Fibroblast of skin of scalp (primary cell): ENCODE measurements around the gene GPC3. TPM values are rescaled to one million over a fixed set of nuclear protein-coding genes. Genes with fewer than 3 reads are reported as not detected.
"Not testable (repeated sequence)": the region's sequence is repeated elsewhere in the genome, so short reads cannot be mapped to it uniquely, and the experiment has no call there.

Experiments
- DNase-seq: peaks from one replicate; pipeline ENCODE4 v3.0.0-alpha.2; 2013
- polyA plus RNA-seq, 2 experiments: library from polyadenylated mRNA; unstranded; fragments of 120-200 nt; gene quantifications; one replicate each; pipeline ENCODE4 v1.2.1, GENCODE V29; 2013; ENCODE audit not compliant: insufficient read length in 2 of 2

Gene GPC3
- 2.0 TPM for polyA plus RNA-seq (2013, experiment 1 of 2; ENCODE audit: insufficient read length)
- 15.0 TPM for polyA plus RNA-seq (2013, experiment 2 of 2; ENCODE audit: insufficient read length)

GRCh38 chrX:133985164-133985966 is at the start of gene GPC3:
Gene GPC3 (minus strand): TSS chrX:133985594.
- DNase-seq, result peak; percentile 54

GRCh38 chrX:134032441-134032840 is 47.0 kb upstream of the GPC3 start:
- no peak for DNase-seq

GRCh38 chrX:134026565-134027311 is 41.3 kb upstream of the GPC3 start:
- DNase-seq, result peak; percentile 45

GRCh38 chrX:134025986-134026545 is 40.7 kb upstream of the GPC3 start:
- DNase-seq, result no peak

- DNase-seq, result no peak
Observed at GRCh38 chrX:134024686-134025377, 39.4 kb upstream of the GPC3 start.

- DNase-seq, result no peak
Observed at GRCh38 chrX:134023851-134024281, 38.5 kb upstream of the GPC3 start.

- DNase-seq, result no peak
Observed at GRCh38 chrX:134020910-134021309, 35.5 kb upstream of the GPC3 start.

- DNase-seq, result no peak
Observed at GRCh38 chrX:134019567-134020206, 34.3 kb upstream of the GPC3 start.

GRCh38 chrX:134016309-134016708 is 30.9 kb upstream of the GPC3 start:
- not testable (repeated sequence) for DNase-seq

GRCh38 chrX:134015510-134015909 is 30.1 kb upstream of the GPC3 start:
- DNase-seq, result not testable (repeated sequence)

- no peak for DNase-seq
Observed at GRCh38 chrX:134013524-134013923, 28.1 kb upstream of the GPC3 start.

- DNase-seq, result peak; percentile 48
Observed at GRCh38 chrX:134013092-134013497, 27.7 kb upstream of the GPC3 start.

GRCh38 chrX:134010690-134011089 is 25.3 kb upstream of the GPC3 start:
- no peak for DNase-seq

GRCh38 chrX:134007716-134008115 is 22.3 kb upstream of the GPC3 start:
- DNase-seq, result no peak

GRCh38 chrX:134006484-134007161 is 21.2 kb upstream of the GPC3 start:
- DNase-seq, result no peak

- DNase-seq, result peak; percentile 72
Observed at GRCh38 chrX:134004084-134004483, 18.7 kb upstream of the GPC3 start.

- no peak for DNase-seq
Observed at GRCh38 chrX:134002921-134003615, 17.7 kb upstream of the GPC3 start.

- no peak for DNase-seq
Observed at GRCh38 chrX:134000260-134001245, 15.2 kb upstream of the GPC3 start.

GRCh38 chrX:133999031-133999705 is 13.8 kb upstream of the GPC3 start:
- DNase-seq, result peak; percentile 68
